ENCODE results near the gene PCDH12.

Gene PCDH12

GRCh38 chr5:141923448-141924313 lies 34.3 kb downstream of the PCDH12 start, which contains the start of gene DELE1:
TSS of gene DELE1 (plus strand) at chr5:141923871. CDS start at chr5:141923942, 71 bp downstream.
- H3K27ac ChIP-seq = peak within 1 kb of the TSS; percentile 90
- peak; percentile 95 for TF ChIP-seq ZFX (IDR thresholded peaks at IDR 0.05)
- no peak for TF ChIP-seq CTCF (conservative IDR thresholded peaks at IDR 0.05)

DNA sequence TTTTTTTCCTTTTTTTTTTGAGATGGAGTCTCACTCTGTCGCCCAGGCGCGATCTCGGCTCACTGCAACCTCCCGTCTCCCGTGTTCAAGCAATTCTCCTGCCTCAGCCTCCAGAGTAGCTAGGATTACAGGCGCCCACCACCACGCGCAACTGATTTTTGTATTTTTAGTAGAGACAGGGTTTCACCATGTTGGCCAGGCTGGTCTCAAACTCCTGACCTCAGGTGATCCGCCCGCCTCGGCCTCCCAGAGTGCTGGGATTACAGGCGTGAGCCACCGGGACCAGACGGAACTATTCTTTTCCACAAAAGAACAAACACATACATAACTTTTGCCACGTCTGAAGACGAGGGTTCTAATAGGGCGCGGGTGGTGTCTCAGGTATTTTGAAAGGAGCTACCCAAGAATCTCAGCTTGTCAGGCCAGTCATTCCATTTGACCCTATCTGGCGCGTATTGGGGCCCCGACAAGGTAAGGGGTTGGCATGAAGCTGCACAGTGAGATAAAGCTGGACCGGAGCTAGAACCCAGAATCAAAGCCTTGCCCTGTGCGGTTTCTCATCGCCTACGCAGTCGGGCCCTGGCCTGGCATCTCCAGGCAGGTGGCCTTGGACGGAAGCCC lies 35.1 kb downstream of the PCDH12 start:
- H3K27ac ChIP-seq = peak overlapping the region; percentile 90

DNA sequence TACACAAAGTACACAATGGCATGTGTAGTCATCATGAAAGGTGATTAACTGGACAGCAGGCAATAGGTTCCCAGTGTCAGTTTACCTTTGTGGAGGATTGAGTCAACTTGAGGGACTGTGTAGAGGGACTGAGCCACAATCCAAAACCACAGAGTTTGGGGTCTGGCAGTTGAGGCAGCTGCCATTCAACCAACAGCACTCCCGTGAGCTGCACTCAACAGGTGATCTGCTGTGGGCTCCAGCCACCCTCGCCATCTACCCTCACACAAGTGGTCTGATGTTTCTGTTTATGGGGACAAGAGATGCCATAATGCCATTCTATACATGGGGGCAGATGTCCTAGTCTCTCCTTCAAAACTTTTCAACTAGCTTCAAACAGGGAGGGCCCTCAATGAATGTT lies 37.2 kb downstream of the PCDH12 start:
- no peak for TF ChIP-seq CTCF (conservative IDR thresholded peaks at IDR 0.05)
- no peak for TF ChIP-seq ZFX (IDR thresholded peaks at IDR 0.05)
- no peak overlapping the region for H3K27ac ChIP-seq

- no peak for TF ChIP-seq CTCF (conservative IDR thresholded peaks at IDR 0.05)
- TF ChIP-seq ZFX (IDR thresholded peaks at IDR 0.05) = no peak
- no peak overlapping the region; the same call in 1 of the 2 replicates for H3K27ac ChIP-seq
These were observed 38.5 kb downstream of the PCDH12 start for GRCh38 chr5:141919218-141920119.

DNA sequence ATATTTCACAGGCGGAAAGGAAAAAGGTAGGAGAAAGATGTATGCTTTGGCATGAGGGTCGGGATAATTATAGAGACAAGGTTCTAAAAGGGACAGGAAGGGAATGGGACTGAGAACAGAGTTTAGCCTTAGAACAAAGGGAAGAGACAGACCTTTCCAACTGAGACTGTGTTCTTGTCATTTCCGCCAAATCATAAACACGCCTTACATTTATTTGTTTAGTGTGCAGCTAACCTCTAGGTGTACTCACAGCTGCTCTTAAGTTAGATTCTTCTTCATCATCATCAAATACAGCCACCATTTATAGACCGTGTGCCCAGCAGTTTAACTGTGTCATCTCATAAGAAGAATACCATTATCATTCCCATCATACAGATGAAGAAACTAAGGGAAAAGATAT lies 40.2 kb downstream of the PCDH12 start:
- TF ChIP-seq CTCF (conservative IDR thresholded peaks at IDR 0.05) (no peak), ZFX (IDR thresholded peaks at IDR 0.05) (no peak)
- H3K27ac ChIP-seq = no peak overlapping the region

DNA sequence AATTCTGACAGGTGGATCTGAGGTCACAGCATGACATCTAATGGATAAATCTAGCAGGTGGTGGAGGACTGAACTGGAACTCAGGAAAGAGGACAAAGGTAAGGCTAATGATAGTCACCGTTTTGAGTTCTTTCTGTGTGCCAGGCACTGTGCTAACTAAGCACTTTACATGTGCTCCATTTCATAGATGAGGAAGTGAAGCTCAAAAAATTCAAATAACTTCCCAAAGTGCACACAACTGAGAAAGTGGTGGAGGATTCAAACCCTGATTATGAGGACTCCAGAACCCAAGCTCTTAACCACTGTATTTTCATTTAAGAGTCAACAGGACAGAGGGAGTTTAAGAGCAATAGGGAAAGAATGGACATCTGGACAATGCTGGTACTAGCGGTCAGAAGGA lies 41.5 kb downstream of the PCDH12 start:
- TF ChIP-seq CTCF (conservative IDR thresholded peaks at IDR 0.05) = no peak
- no peak for TF ChIP-seq ZFX (IDR thresholded peaks at IDR 0.05)

DNA sequence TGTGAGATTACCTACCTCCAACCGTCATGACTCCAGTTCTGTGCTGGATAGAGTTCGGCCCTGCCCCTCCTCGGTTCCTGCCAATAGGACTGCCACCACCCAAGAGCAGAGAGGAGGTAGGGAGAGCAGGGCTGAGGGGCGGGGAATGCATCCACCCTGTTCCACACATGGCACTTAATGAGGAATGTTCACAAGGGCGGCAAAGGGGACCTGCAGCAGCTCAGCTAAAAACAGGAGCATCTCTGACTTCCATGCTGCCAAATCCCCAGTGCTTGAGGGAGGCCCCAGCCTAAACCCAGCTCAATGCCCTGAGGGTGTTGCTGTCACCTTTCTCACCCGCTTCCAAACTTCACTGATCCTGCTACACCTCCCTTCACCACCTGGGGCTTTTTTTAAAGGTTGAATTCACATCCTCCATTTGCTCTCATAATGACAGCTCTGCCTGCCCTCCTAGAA lies 42.1 kb downstream of the PCDH12 start:
- H3K27ac ChIP-seq = no peak overlapping the region
- TF ChIP-seq ZFX (IDR thresholded peaks at IDR 0.05) = no peak
- no peak for TF ChIP-seq CTCF (conservative IDR thresholded peaks at IDR 0.05)

More for the DNA sequence above, 41.5 kb downstream of the PCDH12 start:
- H3K27ac ChIP-seq = no peak overlapping the region

Measured in C4-2B (cell line).